Mononuclear cell (primary cell): ENCODE measurements around the gene MANBA. TPM values are rescaled to one million over a fixed set of nuclear protein-coding genes. Genes with fewer than 3 reads are reported as not detected.
"Not testable (repeated sequence)": the region's sequence is repeated elsewhere in the genome, so short reads cannot be mapped to it uniquely, and the experiment has no call there.

Experiments
- H3K27me3 ChIP-seq: 2 replicates; pipeline ENCODE4 v1.6.0; 2011; ENCODE audit warnings: low read length, control low read depth; ENCODE audit not compliant: insufficient read depth
- H3K4me1 ChIP-seq: 2 replicates; pipeline ENCODE4 v1.5.1; 2011; ENCODE audit warnings: mild to moderate bottlenecking, low read length, control low read depth; ENCODE audit not compliant: insufficient read depth
- H3K4me3 ChIP-seq: 2 replicates; pipeline ENCODE4 v1.5.1; 2011; ENCODE audit warnings: mild to moderate bottlenecking, low read length, moderate library complexity
- H3K9me3 ChIP-seq: 2 replicates; pipeline ENCODE4 v1.5.1; 2011; ENCODE audit warnings: low read depth, mild to moderate bottlenecking, control low read depth, low read length
- total RNA-seq: library from RNA; depleted of rRNA; stranded (reverse); fragments of >200 nt; gene quantifications from one replicate; pipeline ENCODE4 v1.2.3, GENCODE V29; 2012

MANBA gene
- total RNA-seq, 1 donor, result 82.6 TPM

- Histone ChIP-seq H3K4me3 (no peak overlapping the region), H3K27me3 (no peaks in the 10 kb centered on the region), H3K9me3 (no peaks in the 10 kb centered on the region)
These were observed 121.2 kb downstream of the MANBA start for GRCh38 chr4:102639598-102639997.

GRCh38 chr4:102638621-102639020 lies 122.1 kb downstream of the MANBA start:
- H3K4me3 ChIP-seq, result no peak overlapping the region

More at GRCh38 chr4:102639598-102639997, 121.2 kb downstream of the MANBA start:
- H3K4me1 ChIP-seq, result no peaks in the 10 kb centered on the region

GRCh38 chr4:102637391-102637790 lies 123.4 kb downstream of the MANBA start:
- Histone ChIP-seq H3K4me3 (no peak overlapping the region), H3K27me3 (no peaks in the 10 kb centered on the region), H3K9me3 (no peaks in the 10 kb centered on the region), H3K4me1 (no peaks in the 10 kb centered on the region)

More at GRCh38 chr4:102638621-102639020, 122.1 kb downstream of the MANBA start:
- Histone ChIP-seq H3K4me1 (no peaks in the 10 kb centered on the region), H3K27me3 (no peaks in the 10 kb centered on the region), H3K9me3 (no peaks in the 10 kb centered on the region)

- no peaks in the 10 kb centered on the region for H3K9me3 ChIP-seq
- no peaks in the 10 kb centered on the region for H3K27me3 ChIP-seq
- no peak overlapping the region for H3K4me3 ChIP-seq
- H3K4me1 ChIP-seq, result peaks cover 9% of the 10 kb centered on the region
These were observed 127.7 kb downstream of the MANBA start for GRCh38 chr4:102633100-102633499.

- Histone ChIP-seq H3K9me3 (no peaks in the 10 kb centered on the region), H3K4me3 (no peak overlapping the region), H3K4me1 (peaks cover 9% of the 10 kb centered on the region), H3K27me3 (no peaks in the 10 kb centered on the region)
These were observed 128.3 kb downstream of the MANBA start for GRCh38 chr4:102632241-102633065.

- Histone ChIP-seq H3K9me3 (no peaks in the 10 kb centered on the region), H3K4me3 (no peak overlapping the region), H3K27me3 (no peaks in the 10 kb centered on the region), H3K4me1 (peaks cover 9% of the 10 kb centered on the region)
These were observed 129.2 kb downstream of the MANBA start for GRCh38 chr4:102631616-102632015.

GRCh38 chr4:102629673-102630072 lies 131.1 kb downstream of the MANBA start:
- Histone ChIP-seq H3K4me3 (no peak overlapping the region), H3K9me3 (no peaks in the 10 kb centered on the region), H3K27me3 (no peaks in the 10 kb centered on the region), H3K4me1 (peaks cover 19% of the 10 kb centered on the region)

GRCh38 chr4:102627831-102628523 lies 132.8 kb downstream of the MANBA start:
- no peak overlapping the region for H3K4me3 ChIP-seq
- H3K27me3 ChIP-seq, result no peaks in the 10 kb centered on the region
- H3K4me1 ChIP-seq, result peaks cover 19% of the 10 kb centered on the region
- no peaks in the 10 kb centered on the region for H3K9me3 ChIP-seq

GRCh38 chr4:102625232-102625930 lies 135.4 kb downstream of the MANBA start:
- Histone ChIP-seq H3K4me3 (no peak overlapping the region), H3K27me3 (no peaks in the 10 kb centered on the region), H3K4me1 (peaks cover 11% of the 10 kb centered on the region), H3K9me3 (no peaks in the 10 kb centered on the region)

GRCh38 chr4:102624505-102624904 lies 136.3 kb downstream of the MANBA start:
- Histone ChIP-seq H3K4me1 (peaks cover 10% of the 10 kb centered on the region), H3K9me3 (no peaks in the 10 kb centered on the region)

GRCh38 chr4:102623622-102624021 lies 137.1 kb downstream of the MANBA start:
- Histone ChIP-seq H3K4me3 (no peak overlapping the region), H3K9me3 (no peaks in the 10 kb centered on the region), H3K4me1 (peaks cover 10% of the 10 kb centered on the region), H3K27me3 (no peaks in the 10 kb centered on the region)

More at GRCh38 chr4:102624505-102624904, 136.3 kb downstream of the MANBA start:
- H3K27me3 ChIP-seq, result no peaks in the 10 kb centered on the region
- H3K4me3 ChIP-seq, result no peak overlapping the region

- no peak overlapping the region for H3K4me3 ChIP-seq
These were observed 139.9 kb downstream of the MANBA start for GRCh38 chr4:102620697-102621497.

GRCh38 chr4:102619776-102620631 lies 140.8 kb downstream of the MANBA start:
- H3K4me3 ChIP-seq, H3K27me3 ChIP-seq, H3K9me3 ChIP-seq, H3K4me1 ChIP-seq: not testable (repeated sequence)

More at GRCh38 chr4:102620697-102621497, 139.9 kb downstream of the MANBA start:
- H3K9me3 ChIP-seq, result no peaks in the 10 kb centered on the region
- no peaks in the 10 kb centered on the region for H3K27me3 ChIP-seq
- peaks cover 10% of the 10 kb centered on the region for H3K4me1 ChIP-seq

- H3K4me3 ChIP-seq, H3K27me3 ChIP-seq, H3K9me3 ChIP-seq: not testable (repeated sequence)
- H3K4me1 ChIP-seq, result peaks cover 13% of the 10 kb centered on the region
These were observed 141.7 kb downstream of the MANBA start for GRCh38 chr4:102619021-102619420.
